ENCODE measurements around the gene MCC.

MCC gene

DNA sequence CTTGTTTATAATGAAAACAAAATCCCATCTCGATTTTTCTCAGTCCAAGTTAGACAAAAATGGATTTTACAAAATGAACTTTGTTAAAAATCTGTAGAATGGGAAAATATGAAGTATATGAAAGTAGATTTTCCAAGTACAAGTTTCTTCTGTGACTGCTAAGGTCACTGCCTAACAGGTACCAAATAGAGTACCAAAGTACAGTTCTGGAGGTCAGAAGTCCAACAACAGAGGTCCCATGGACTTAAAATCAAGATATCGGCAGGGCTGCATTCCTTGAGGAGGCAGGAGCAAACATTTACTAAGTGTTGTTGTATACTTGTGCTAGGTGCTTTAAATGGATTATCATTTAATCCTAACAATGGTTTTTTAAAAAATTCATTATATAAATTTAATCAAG is 31.2 kb upstream of the MCC start:
- TF ChIP-seq EP300 (IDR thresholded peaks at IDR 0.05; ENCODE audit: borderline replicate concordance): no peak
- TF ChIP-seq TAF1 (IDR thresholded peaks at IDR 0.05; ENCODE audit: low read depth): no peak
- no peak for TF ChIP-seq RAD21 (IDR thresholded peaks at IDR 0.05; ENCODE audit: low read depth)
- TF ChIP-seq CEBPB (IDR thresholded peaks at IDR 0.05): no peak
- TF ChIP-seq YY1 (IDR thresholded peaks at IDR 0.05; ENCODE audit: low read depth): no peak
- no peak for TF ChIP-seq ZBTB7A (IDR thresholded peaks at IDR 0.05; ENCODE audit: low read depth)
- no peak for TF ChIP-seq USF1 (IDR thresholded peaks at IDR 0.05)
- TF ChIP-seq TCF12 (IDR thresholded peaks at IDR 0.05; ENCODE audit: low read depth): no peak
- TF ChIP-seq, protein P1, sequence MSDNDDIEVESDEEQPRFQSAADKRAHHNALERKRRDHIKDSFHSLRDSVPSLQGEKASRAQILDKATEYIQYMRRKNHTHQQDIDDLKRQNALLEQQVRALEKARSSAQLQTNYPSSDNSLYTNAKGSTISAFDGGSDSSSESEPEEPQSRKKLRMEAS (IDR thresholded peaks at IDR 0.05): no peak

- TF ChIP-seq EGR1 (IDR thresholded peaks at IDR 0.05) (no peak), FOXM1 (IDR thresholded peaks at IDR 0.05; ENCODE audit: borderline replicate concordance, low read depth) (no peak), CEBPB (IDR thresholded peaks at IDR 0.05) (no peak)
- TF ChIP-seq, protein P2, sequence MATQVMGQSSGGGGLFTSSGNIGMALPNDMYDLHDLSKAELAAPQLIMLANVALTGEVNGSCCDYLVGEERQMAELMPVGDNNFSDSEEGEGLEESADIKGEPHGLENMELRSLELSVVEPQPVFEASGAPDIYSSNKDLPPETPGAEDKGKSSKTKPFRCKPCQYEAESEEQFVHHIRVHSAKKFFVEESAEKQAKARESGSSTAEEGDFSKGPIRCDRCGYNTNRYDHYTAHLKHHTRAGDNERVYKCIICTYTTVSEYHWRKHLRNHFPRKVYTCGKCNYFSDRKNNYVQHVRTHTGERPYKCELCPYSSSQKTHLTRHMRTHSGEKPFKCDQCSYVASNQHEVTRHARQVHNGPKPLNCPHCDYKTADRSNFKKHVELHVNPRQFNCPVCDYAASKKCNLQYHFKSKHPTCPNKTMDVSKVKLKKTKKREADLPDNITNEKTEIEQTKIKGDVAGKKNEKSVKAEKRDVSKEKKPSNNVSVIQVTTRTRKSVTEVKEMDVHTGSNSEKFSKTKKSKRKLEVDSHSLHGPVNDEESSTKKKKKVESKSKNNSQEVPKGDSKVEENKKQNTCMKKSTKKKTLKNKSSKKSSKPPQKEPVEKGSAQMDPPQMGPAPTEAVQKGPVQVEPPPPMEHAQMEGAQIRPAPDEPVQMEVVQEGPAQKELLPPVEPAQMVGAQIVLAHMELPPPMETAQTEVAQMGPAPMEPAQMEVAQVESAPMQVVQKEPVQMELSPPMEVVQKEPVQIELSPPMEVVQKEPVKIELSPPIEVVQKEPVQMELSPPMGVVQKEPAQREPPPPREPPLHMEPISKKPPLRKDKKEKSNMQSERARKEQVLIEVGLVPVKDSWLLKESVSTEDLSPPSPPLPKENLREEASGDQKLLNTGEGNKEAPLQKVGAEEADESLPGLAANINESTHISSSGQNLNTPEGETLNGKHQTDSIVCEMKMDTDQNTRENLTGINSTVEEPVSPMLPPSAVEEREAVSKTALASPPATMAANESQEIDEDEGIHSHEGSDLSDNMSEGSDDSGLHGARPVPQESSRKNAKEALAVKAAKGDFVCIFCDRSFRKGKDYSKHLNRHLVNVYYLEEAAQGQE (IDR thresholded peaks at IDR 0.05; ENCODE audit: low read depth): no peak
Observed at GRCh38 chr5:113518884-113519283, 30.6 kb upstream of the MCC start.

- TF ChIP-seq CEBPB (IDR thresholded peaks at IDR 0.05) (no peak), NFIC (IDR thresholded peaks at IDR 0.05) (no peak)
Observed at GRCh38 chr5:113514289-113514635, 26.0 kb upstream of the MCC start.

DNA sequence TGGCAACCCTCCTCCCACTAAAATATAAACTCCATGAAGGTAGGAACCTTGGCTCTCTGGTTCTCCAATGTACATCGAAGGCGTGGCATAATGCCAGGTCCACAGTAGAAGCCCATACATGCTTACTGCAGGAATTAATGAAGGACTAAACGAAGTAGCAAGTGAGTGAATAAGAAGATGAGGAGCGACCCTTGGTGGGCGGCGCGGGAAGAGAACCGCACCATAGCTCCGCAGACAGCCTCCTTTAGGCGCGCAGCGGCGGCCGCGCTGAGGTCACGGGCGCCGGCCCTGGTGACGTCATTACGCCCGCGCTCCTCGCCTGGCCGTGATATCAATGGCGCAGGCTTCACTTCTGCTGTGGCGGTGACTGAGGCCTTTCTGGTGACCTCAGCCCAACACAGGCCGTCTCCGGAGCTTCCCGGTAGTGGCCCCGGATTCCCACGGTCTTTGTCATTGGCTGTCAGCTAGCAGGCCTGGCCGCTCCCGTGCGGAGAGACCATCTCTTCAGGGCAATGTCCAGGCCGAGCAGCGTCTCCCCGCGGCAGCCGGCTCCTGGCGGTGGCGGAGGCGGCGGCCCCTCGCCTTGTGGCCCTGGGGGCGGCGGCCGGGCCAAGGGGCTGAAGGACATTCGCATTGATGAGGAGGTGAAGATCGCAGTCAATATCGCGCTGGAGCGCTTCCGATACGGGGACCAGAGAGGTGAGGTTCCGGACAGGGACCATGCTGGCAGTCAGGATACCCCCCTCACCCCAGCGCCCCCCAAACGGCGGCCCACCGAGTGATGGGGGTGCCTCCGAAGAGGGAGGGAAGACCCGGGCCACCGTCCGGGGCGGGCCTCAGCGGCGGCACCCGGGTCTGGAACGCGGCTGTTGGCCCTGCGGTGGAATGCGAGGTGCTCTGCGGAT is 25.4 kb upstream of the MCC start, which contains the start of gene YTHDC2:
YTHDC2 (plus strand) TSS at position 311 of the 905 bp plus-strand sequence; CDS start at position 513, 202 bp downstream.
- TF ChIP-seq, protein P1 (IDR thresholded peaks at IDR 0.05): peak; percentile 51; the same call in 1 of the 2 replicates
- TF ChIP-seq TCF12 (IDR thresholded peaks at IDR 0.05; ENCODE audit: low read depth): no peak; the same call in 1 of the 2 replicates
- peak; percentile 35; the same call in 1 of the 2 replicates for TF ChIP-seq RAD21 (IDR thresholded peaks at IDR 0.05; ENCODE audit: low read depth)
- peak; percentile 54 for TF ChIP-seq USF1 (IDR thresholded peaks at IDR 0.05)
- no peak for TF ChIP-seq EP300 (IDR thresholded peaks at IDR 0.05; ENCODE audit: borderline replicate concordance)
- no peak for TF ChIP-seq FOXM1 (IDR thresholded peaks at IDR 0.05; ENCODE audit: borderline replicate concordance, low read depth)
- 0 out of 2 replicates have a peak, but pooled peaks have one; percentile 4 for TF ChIP-seq TEAD4 (IDR thresholded peaks at IDR 0.05)
- TF ChIP-seq CREB1 (IDR thresholded peaks at IDR 0.05; ENCODE audit: low read depth): peak; percentile 83
- peak; percentile 90 for TF ChIP-seq YY1 (IDR thresholded peaks at IDR 0.05; ENCODE audit: low read depth)
- TF ChIP-seq CEBPB (IDR thresholded peaks at IDR 0.05): no peak
- 0 out of 2 replicates have a peak, but pooled peaks have one; percentile 14 for TF ChIP-seq NFIC (IDR thresholded peaks at IDR 0.05)
- TF ChIP-seq ZBTB7A (IDR thresholded peaks at IDR 0.05; ENCODE audit: low read depth): no peak
- 0 out of 2 replicates have a peak, but pooled peaks have one; percentile 11 for TF ChIP-seq EGR1 (IDR thresholded peaks at IDR 0.05)
- TF ChIP-seq TAF1 (IDR thresholded peaks at IDR 0.05; ENCODE audit: low read depth): peak; percentile 97
- TF ChIP-seq, protein P2 (IDR thresholded peaks at IDR 0.05; ENCODE audit: low read depth): no peak

DNA sequence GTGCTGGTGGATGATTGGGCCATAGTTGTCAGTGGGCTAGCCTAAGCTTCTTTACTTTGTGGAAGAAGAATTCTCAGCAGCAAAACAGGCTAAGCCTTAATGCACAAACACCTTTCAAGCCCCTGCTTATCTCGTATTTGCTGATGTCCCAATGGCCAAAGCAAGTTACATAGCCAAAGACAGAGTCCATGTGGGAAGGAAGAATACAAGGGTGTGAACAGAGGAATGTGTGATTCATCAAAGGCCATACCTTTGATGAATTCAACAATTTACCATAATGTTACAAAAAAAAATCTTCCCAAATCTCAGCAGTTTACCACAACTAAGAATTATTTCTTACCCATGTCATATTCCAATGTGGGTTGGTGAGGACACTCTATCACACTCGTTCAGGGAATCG is 24.1 kb upstream of the MCC start:
- no peak for TF ChIP-seq NFIC (IDR thresholded peaks at IDR 0.05)
- TF ChIP-seq TCF12 (IDR thresholded peaks at IDR 0.05; ENCODE audit: low read depth): no peak
- no peak for TF ChIP-seq EGR1 (IDR thresholded peaks at IDR 0.05)
- TF ChIP-seq, protein P1 (IDR thresholded peaks at IDR 0.05): no peak

- TF ChIP-seq RAD21 (IDR thresholded peaks at IDR 0.05; ENCODE audit: low read depth): peak; percentile 77
- TF ChIP-seq TCF12 (IDR thresholded peaks at IDR 0.05; ENCODE audit: low read depth): no peak
Observed at GRCh38 chr5:113510836-113511451, 22.7 kb upstream of the MCC start.

Measured in Ishikawa (cell line).